Measurements from ENCODE around the gene AZGP1. TPM values are rescaled to one million over a fixed set of nuclear protein-coding genes. Genes with fewer than 3 reads are reported as not detected.

The AZGP1 gene
- total and polyA plus RNA-seq, 2 of the 13 experiments (the other 11 are each of a cell fraction or from before 2014, with no cell fraction given), result 93.8 to 229 TPM

DNA sequence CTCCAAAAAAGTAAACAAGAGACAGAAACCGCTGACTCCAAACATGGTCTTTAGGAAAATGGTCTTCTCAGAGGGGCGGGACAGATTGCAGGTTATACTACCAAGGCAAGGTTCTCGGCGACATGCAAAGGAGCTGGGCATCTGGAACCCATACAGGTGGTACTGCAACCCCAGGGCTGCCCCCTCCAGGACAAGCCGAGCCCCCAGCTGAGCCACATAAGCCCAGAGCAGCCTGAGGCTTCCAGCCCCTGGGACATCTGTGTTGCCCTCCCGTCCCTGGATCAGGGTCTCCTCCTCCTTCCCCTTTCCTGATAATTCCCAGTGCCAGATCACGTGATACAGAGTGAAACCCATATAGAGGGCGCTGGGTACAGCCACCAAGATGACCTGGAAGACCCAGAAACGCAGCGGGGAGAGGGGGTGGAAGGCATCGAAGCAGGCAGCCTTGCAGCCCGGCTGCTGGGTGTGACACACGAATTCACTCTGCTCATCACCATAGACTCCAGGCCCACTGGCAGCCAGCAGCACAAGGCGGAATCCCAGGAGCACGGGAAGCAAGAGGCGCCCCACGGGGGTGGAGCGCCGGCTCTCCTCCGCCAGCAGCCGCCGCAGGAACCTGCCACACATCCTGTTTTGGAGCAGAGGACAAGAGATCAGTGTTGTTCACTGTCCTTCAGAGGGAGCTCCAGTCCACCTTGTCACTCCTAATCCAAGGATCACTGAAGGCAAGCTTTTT is 46.7 kb downstream of the AZGP1 start, which contains the start of gene GJC3 (continued):
- TF ChIP-seq, protein P1, sequence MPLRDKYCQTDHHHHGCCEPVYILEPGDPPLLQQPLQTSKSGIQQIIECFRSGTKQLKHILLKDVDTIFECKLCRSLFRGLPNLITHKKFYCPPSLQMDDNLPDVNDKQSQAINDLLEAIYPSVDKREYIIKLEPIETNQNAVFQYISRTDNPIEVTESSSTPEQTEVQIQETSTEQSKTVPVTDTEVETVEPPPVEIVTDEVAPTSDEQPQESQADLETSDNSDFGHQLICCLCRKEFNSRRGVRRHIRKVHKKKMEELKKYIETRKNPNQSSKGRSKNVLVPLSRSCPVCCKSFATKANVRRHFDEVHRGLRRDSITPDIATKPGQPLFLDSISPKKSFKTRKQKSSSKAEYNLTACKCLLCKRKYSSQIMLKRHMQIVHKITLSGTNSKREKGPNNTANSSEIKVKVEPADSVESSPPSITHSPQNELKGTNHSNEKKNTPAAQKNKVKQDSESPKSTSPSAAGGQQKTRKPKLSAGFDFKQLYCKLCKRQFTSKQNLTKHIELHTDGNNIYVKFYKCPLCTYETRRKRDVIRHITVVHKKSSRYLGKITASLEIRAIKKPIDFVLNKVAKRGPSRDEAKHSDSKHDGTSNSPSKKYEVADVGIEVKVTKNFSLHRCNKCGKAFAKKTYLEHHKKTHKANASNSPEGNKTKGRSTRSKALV (CRISPR knock-in tag; IDR thresholded peaks at IDR 0.05), result no peak
- TF ChIP-seq ZNF772 (CRISPR knock-in tag; IDR thresholded peaks at IDR 0.05), result 0 out of 2 replicates have a peak, but pooled peaks have one; percentile 20
- TF ChIP-seq ZNF564 (CRISPR knock-in tag; IDR thresholded peaks at IDR 0.05), result no peak
- no peak for TF ChIP-seq ZNF543 (CRISPR knock-in tag; IDR thresholded peaks at IDR 0.05)
- TF ChIP-seq E2F5 (CRISPR knock-in tag; conservative IDR thresholded peaks at IDR 0.05), result no peak
- TF ChIP-seq ZNF432 (CRISPR knock-in tag; IDR thresholded peaks at IDR 0.05; ENCODE audit: borderline replicate concordance), result no peak
- TF ChIP-seq BHLHE40 (IDR thresholded peaks at IDR 0.05; ENCODE audit: low read length), result peak; percentile 3; the same call in 1 of the 2 replicates
- peak; percentile 56; the same call in 1 of the 2 replicates for TF ChIP-seq ETV5 (CRISPR knock-in tag; IDR thresholded peaks at IDR 0.05; ENCODE audit: borderline replicate concordance)
- TF ChIP-seq ZSCAN30 (CRISPR knock-in tag; IDR thresholded peaks at IDR 0.05), result no peak
- no peak for TF ChIP-seq ESRRA (CRISPR knock-in tag; IDR thresholded peaks at IDR 0.05; ENCODE audit: low read depth)
- TF ChIP-seq ZBTB7B (CRISPR knock-in tag; IDR thresholded peaks at IDR 0.05), result no peak
- no peak for TF ChIP-seq ADNP (CRISPR knock-in tag; IDR thresholded peaks at IDR 0.05)
- no peak for TF ChIP-seq NBN (conservative IDR thresholded peaks at IDR 0.05)
- TF ChIP-seq, protein P2, sequence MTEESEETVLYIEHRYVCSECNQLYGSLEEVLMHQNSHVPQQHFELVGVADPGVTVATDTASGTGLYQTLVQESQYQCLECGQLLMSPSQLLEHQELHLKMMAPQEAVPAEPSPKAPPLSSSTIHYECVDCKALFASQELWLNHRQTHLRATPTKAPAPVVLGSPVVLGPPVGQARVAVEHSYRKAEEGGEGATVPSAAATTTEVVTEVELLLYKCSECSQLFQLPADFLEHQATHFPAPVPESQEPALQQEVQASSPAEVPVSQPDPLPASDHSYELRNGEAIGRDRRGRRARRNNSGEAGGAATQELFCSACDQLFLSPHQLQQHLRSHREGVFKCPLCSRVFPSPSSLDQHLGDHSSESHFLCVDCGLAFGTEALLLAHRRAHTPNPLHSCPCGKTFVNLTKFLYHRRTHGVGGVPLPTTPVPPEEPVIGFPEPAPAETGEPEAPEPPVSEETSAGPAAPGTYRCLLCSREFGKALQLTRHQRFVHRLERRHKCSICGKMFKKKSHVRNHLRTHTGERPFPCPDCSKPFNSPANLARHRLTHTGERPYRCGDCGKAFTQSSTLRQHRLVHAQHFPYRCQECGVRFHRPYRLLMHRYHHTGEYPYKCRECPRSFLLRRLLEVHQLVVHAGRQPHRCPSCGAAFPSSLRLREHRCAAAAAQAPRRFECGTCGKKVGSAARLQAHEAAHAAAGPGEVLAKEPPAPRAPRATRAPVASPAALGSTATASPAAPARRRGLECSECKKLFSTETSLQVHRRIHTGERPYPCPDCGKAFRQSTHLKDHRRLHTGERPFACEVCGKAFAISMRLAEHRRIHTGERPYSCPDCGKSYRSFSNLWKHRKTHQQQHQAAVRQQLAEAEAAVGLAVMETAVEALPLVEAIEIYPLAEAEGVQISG (CRISPR knock-in tag; IDR thresholded peaks at IDR 0.05), result peak; percentile 69
- TF ChIP-seq ZFP36L2 (CRISPR knock-in tag; IDR thresholded peaks at IDR 0.05), result no peak
- TF ChIP-seq FOXC1 (CRISPR knock-in tag; IDR thresholded peaks at IDR 0.05; ENCODE audit: borderline replicate concordance), result no peak
- no peak for TF ChIP-seq CHCHD3 (CRISPR knock-in tag; IDR thresholded peaks at IDR 0.05)
- TF ChIP-seq ZNF639 (CRISPR knock-in tag; conservative IDR thresholded peaks at IDR 0.05), result no peak
- TF ChIP-seq ZNF251 (CRISPR knock-in tag; IDR thresholded peaks at IDR 0.05), result no peak
- no peak for TF ChIP-seq BATF2 (CRISPR knock-in tag; IDR thresholded peaks at IDR 0.05)
- no peak for TF ChIP-seq PAWR (CRISPR knock-in tag; IDR thresholded peaks at IDR 0.05; ENCODE audit: borderline replicate concordance)
- no peak for TF ChIP-seq ZSCAN21 (CRISPR knock-in tag; IDR thresholded peaks at IDR 0.05; ENCODE audit: borderline replicate concordance)

Measured in HepG2 (cell line).